NCI-H2029 treated with DMSO at 0.1 percent for 48 hours (cell line): ENCODE results near the gene PDE3A.

ENCODE experiments used
- DNase-seq: peaks from one replicate; lab custom pipeline; 2025; lab: John Stamatoyannopoulos, UW

PDE3A gene

GRCh38 chr12:20495997-20496396 lies 127.7 kb downstream of the PDE3A start:
- DNase-seq: no peak

DNA sequence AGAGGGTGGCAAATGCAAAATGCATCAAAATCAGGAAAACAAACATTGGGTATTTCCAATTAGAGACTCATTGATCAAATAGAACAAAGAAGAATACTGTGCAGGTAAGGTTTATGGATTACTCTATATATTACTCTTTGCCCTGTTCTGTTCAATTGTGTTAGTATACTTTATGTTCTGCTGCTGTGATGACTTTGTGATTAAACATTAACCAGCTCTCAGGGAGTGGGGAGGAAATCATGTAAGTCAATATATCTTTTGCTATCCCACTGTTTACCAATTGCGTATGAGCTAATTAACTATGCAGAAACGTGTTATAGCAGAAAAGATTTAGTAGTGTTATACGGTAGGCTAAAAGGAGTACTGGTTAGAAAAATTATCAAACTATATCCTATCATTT lies 129.4 kb downstream of the PDE3A start:
- DNase-seq: no peak

- no peak for DNase-seq
These were observed 133.6 kb downstream of the PDE3A start for GRCh38 chr12:20501958-20502357.

DNA sequence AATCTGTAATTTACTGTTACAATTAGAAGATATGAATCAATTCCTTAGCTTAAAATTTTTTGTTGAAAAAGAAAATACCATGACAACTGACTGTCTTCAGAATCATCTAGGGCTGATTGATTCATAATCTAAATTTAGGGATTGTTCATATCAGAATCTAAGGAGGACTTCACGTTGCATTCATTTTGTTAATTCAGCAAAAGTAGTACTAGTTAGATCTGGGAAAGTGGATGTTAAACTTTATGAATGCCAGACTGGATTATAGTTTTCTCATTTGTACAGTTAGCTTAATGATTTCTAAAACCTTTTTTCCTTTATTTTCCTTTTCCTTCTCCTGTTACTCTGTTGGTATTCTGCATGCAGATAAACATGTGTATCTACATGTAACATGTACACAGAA lies 135.5 kb downstream of the PDE3A start:
- no peak for DNase-seq

DNA sequence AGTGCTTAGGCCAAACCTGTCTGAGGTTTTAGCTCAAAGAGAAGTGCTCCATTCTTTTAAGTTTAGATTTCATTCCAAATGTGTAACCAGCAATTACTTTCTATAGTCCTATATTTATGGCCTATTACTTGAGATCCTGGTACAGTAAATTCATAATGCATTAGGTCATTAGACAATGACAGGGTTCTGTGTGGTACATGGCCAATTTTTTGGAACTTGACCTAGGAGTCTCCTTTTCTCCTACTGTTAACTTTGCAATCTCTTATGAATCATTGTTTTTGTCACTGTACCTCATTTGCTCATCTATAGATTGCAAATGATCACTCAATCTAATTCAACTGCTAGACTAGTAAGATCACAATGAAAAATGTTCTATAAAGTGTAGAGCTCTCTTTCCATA lies 136.7 kb downstream of the PDE3A start:
- no peak for DNase-seq

- no peak for DNase-seq
These were observed 138.7 kb downstream of the PDE3A start for GRCh38 chr12:20507056-20507455.

DNA sequence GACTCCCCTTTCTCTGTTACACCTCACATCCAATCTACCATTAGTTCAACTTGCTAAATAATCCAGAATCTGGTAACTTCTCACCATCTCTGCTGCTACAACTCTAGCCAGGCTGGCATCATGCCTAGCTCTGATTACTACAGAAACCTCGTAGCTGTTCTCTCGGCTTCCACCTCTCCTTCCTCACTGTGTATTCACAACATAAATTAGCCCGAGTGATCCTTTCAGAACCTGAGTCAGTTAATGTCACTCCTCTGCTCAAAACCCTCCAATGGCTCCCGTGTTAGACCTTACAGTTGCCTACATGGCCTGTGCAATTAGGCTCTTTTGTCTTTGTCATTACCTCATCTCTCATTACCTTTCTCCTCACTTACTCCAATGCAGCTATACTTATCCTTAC lies 139.4 kb downstream of the PDE3A start:
- DNase-seq: no peak

- DNase-seq: no peak
These were observed 140.0 kb downstream of the PDE3A start for GRCh38 chr12:20508359-20508758.

DNA sequence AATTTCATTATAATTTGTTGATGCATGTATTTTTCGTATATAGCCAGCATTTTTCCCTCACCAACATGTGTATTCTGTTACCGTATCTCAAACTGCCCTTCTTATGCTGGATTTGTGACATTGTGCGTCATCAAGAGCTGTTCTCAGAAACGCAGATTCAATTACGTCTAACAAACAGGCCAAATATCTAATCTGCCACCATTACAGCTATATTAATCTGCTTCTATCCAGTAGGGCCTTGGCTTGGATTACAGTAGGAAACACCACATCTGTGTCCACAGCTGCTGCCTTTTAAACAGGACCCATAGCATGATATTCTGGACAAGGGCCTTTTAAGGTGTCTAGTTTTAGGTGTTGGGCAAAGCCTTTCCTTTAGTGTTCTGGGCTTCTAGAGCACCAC lies 140.6 kb downstream of the PDE3A start:
- DNase-seq: no peak

DNA sequence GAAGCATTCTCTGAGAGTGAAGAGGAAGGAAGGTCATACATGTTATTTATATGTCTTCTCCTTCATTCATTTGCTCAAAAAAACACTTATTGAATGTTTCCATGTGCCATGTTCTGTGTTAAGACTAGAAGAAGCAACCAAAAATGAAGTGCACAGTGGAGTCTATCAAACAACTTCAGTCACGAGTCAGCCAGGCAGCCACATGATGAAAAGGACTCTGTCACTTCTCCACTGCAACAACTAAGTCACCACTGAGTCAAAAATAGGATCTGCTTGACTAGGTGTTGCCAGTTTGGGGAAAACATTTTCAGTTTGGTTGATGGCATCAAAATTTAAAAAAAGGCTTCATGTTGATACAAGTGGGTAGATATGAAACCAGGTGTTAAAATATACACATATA lies 142.5 kb downstream of the PDE3A start:
- DNase-seq: no peak

- DNase-seq: no peak
These were observed 144.9 kb downstream of the PDE3A start for GRCh38 chr12:20513189-20513588.

DNA sequence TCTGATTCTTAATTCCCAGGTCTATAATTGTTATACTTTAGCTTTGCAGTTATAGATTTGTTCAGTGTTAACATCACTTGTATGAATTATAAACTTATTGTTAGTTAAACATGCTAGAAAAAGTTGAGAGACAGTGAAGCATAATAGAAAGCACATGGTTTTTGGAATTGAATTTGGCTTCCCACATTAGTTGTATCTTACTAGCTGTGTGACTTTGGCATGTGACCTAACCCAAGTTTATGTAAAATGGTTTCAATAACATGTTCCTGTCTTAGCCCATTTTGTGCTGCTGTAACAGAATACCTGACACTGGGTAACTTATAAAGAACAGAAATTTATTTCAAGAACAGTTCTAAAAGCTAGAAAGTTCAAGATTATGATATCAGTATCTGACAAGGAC lies 146.3 kb downstream of the PDE3A start:
- DNase-seq: no peak

DNA sequence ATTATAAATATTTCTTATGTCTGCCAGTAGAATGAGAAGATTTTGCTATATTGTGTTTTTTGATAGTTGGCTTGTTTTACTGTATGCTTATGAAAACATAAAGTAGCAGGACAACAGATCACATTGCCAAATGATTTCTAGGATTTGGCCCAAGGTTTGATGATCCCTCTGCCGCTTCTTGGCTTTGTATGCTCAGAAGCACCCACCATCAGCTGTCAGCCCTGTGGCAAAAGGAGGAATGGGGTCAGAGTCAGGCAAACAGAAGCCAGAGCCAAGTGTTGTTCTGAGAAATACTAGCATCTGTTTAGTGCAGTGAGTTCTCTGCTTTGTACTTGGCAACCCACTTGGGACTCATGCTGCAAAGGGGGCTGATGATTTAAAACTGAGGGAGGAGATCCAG lies 152.2 kb downstream of the PDE3A start:
- DNase-seq: no peak

DNA sequence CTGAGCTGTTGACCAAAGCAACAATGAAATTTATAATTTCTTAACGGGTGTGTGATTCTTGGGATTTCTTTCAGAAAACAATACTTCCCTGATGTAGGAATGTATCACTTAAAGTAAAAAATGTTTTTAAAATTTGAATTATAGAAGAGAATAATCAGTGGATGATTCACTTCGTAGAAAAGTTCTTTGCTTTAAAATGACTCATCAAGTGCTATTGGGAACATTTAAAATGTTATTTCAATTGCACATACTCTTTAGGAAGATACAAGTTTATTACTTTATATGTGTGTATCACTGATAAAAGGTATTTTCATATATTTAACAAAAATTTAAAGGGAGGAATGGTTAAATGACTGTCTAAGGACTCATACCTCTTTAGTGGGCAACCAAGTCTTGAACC lies 155.3 kb downstream of the PDE3A start:
- DNase-seq: no peak

GRCh38 chr12:20524113-20524512 lies 155.8 kb downstream of the PDE3A start:
- no peak for DNase-seq

GRCh38 chr12:20525064-20525610 lies 156.8 kb downstream of the PDE3A start:
- no peak for DNase-seq

DNA sequence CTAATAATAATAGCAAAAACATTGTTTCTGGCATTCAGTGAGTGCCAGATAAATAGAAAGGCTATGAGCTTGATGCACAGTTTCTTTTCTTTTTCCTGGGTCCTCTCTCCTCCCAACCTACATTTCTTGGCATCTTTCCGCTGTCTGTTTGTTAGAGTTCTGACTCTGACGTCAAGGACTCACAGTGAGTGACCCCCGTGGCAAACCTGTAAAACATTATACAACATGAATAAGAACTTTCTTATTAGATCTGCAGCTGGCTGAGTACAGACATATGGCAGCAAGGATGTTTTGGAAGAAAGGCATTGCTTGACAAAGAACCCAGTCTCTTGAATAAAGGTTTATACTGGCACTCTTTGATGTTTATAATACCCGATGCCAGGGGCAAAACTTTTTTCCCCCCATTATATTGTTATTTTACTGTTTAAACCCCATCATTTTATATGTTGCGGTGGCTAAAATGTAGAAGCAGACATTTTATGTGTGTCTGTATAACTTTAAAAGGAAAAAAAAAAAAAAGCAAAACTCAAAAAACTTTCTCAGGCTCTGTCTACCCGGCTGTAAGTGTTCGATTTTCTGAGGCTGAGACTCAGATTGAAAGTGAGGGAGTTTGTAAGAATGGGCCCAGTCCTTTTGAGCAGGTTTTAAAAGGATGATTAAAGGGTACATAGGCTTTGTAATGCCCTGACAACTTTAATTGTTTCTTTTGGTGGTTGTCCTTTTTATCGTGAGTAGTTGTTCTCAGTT lies 159.3 kb downstream of the PDE3A start:
- no peak for DNase-seq

DNA sequence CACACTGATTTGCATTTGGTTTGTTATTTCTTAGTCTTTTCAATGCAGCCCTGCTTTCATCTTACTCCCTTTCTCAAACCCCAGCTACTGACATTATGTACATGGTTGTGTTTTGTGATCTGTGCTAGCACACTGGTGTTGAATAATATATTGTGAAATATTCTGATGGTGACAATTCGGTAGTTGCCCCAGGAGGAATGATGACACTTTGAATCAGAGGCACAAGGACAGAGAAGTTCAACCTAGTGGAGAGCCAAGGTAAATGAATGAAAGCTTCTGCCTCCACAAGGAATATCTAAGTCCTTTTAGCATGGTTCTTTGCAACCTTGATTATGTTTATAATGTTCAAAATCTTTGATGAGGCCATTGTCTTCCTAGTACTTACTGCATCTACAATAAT lies 159.9 kb downstream of the PDE3A start:
- DNase-seq: no peak

GRCh38 chr12:20546267-20546666 lies 177.9 kb downstream of the PDE3A start:
- DNase-seq: no peak

DNA sequence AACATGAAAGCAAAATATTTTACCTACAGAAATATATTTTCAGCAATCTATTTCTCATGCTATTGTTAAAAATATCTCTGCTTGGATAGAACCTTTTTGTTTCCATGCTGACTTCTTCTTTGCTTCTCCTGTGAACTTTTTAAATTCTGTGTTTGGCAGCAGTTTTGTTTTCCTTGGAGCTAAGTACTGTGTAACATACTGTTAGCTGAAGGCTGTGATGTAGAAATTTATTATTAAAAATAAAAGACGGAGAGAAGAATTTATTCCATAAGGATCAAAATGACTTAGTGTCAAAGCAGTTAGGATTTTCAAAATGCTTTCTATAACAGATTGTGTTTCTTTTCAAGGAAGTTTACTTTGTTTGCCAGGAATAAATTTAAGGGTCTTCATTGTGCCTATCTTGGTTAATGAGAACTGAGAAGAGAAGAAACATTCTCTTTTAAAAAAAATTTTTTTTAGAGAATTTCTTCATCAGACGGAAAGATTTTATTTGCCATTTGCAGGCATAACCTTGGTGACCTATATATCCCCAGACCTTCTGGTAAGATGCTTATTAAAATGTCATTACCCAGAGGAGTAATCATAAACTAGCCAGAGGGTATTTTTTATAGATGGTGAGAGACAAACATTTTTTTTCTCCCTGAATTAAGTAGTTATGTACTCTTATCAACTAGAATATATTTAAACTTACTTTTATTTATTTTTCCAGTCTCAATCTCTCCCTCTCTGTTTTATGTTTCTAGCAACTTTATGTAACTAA lies 179.7 kb downstream of the PDE3A start:
- DNase-seq: no peak

- DNase-seq: no peak
These were observed 180.3 kb downstream of the PDE3A start for GRCh38 chr12:20548611-20549010.

DNA sequence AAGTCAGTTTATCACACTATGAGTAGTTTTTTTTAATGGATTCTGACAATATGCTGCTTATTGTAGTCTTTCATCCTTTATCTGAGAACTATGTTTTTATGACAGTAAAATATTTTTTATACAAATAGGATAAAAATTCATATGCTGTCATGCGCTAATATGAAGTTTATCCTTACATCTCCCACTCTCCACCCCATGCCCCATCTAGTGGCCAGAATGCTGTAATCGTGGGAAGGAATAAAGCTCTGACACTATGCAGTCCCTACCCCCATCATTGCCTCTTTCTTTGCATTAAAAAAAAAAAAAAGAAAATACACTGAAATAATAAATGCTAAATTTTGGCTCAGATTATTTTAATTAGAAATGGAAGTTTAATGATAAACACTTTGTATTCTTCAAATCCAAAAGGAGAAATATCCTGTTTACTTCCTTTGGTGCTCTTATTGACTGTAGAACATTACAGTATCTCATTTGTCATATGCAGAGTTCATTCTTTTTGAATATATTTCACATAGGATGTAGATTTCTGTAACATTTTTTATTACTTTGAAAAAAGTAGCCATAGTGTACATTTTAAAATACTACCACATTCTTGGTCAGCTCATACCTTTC lies 180.9 kb downstream of the PDE3A start:
- no peak for DNase-seq
